ENCODE results near the gene ATG4D. TPM values are rescaled to one million over a fixed set of nuclear protein-coding genes. Genes with fewer than 3 reads are reported as not detected.

ATG4D gene
- total and polyA plus RNA-seq, 2 experiments from 2014 or later, result 15.1 to 55.5 TPM

- H3K4me2 ChIP-seq, result no peak overlapping the region
- no peaks in the 10 kb centered on the region for H4K20me1 ChIP-seq (replicated peaks; ENCODE audit: insufficient read depth)
- Mint-ChIP-seq H3K4me3 (no peak overlapping the region), H3K27me3 (ENCODE audit: insufficient read depth, low read depth, poor library complexity) (peaks cover 16% of the 10 kb centered on the region), H3K36me3 (ENCODE audit: low read depth) (no peaks in the 10 kb centered on the region; the same call in 2 of the 3 replicates), H3K4me1 (peaks cover 15% of the 10 kb centered on the region), H3K9me3 (no peaks in the 10 kb centered on the region; the same call in 2 of the 3 replicates), H3K27ac (no peak overlapping the region)
- no peak overlapping the region for H3K27ac ChIP-seq (ENCODE audit: low read depth)
- no peak for DNase-seq (ENCODE audit: low spot score)
- no peaks in the 10 kb centered on the region; the same call in 1 of the 2 replicates for H3K36me3 ChIP-seq (ENCODE audit: insufficient read depth)
- ATAC-seq, result no peak
- no peaks in the 10 kb centered on the region for H3K79me2 ChIP-seq (replicated peaks; ENCODE audit: insufficient read depth)
- 0 out of 2 replicates have a peak, but pooled peaks cover 11% of the 10 kb centered on the region for H3F3A ChIP-seq (replicated peaks; ENCODE audit: low read depth)
- H3K27me3 ChIP-seq (ENCODE audit: insufficient read depth), result peaks cover 24% of the 10 kb centered on the region
- no peak overlapping the region for H2AFZ ChIP-seq
- H3K9me2 ChIP-seq (ENCODE audit: insufficient read depth), result no peaks in the 10 kb centered on the region
- no peak overlapping the region for H3K4me3 ChIP-seq
- TF ChIP-seq POLR2AphosphoS5 (IDR thresholded peaks at IDR 0.05; ENCODE audit: low read depth) (no peak), STAT1 (IDR thresholded peaks at IDR 0.05; ENCODE audit: unreplicated experiment) (no peak), CREB1 (CRISPR knock-in tag; IDR thresholded peaks at IDR 0.05; ENCODE audit: low read depth) (no peak), ZNF331 (CRISPR knock-in tag; IDR thresholded peaks at IDR 0.05; ENCODE audit: low read depth) (no peak)
- TF ChIP-seq, protein P1, sequence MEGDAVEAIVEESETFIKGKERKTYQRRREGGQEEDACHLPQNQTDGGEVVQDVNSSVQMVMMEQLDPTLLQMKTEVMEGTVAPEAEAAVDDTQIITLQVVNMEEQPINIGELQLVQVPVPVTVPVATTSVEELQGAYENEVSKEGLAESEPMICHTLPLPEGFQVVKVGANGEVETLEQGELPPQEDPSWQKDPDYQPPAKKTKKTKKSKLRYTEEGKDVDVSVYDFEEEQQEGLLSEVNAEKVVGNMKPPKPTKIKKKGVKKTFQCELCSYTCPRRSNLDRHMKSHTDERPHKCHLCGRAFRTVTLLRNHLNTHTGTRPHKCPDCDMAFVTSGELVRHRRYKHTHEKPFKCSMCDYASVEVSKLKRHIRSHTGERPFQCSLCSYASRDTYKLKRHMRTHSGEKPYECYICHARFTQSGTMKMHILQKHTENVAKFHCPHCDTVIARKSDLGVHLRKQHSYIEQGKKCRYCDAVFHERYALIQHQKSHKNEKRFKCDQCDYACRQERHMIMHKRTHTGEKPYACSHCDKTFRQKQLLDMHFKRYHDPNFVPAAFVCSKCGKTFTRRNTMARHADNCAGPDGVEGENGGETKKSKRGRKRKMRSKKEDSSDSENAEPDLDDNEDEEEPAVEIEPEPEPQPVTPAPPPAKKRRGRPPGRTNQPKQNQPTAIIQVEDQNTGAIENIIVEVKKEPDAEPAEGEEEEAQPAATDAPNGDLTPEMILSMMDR (conservative IDR thresholded peaks at IDR 0.05; ENCODE audit: low read depth in 2 of 2), result no peak
- H3K4me1 ChIP-seq (ENCODE audit: insufficient read depth), result peaks cover 7% of the 10 kb centered on the region
Measured at GRCh38 chr19:10523135-10523636, 20.5 kb upstream of the ATG4D start.

DNA sequence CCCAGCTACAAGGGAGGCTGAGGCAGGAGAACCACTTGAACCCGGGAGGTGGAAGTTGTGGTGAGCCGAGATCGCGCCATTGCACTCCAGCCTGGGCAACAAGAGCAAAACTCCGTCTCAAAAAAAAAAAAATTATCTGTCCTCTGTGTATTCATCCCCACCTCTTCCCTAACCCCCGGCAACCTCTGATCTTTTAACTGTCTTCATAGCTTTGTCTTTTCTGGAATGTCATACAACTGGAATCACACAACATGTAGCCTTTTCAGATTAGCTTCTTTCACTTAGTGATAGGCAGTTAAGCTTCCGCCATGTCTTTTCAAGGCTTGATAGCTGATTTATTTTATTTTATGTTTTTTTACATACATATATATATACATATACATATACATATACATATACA lies 18.1 kb upstream of the ATG4D start:
- H3F3A ChIP-seq (replicated peaks; ENCODE audit: low read depth), result no peaks in the 10 kb centered on the region
- Mint-ChIP-seq H3K27ac (no peak overlapping the region), H3K27me3 (ENCODE audit: insufficient read depth, low read depth, poor library complexity) (peaks cover 4% of the 10 kb centered on the region), H3K9me3 (no peaks in the 10 kb centered on the region), H3K36me3 (ENCODE audit: low read depth) (no peaks in the 10 kb centered on the region), H3K4me3 (no peak overlapping the region), H3K4me1 (no peaks in the 10 kb centered on the region)
- no peaks in the 10 kb centered on the region for H3K79me2 ChIP-seq (replicated peaks; ENCODE audit: insufficient read depth)
- no peak overlapping the region for H3K4me3 ChIP-seq
- no peak overlapping the region for H3K27ac ChIP-seq (ENCODE audit: low read depth)
- no peak overlapping the region for H2AFZ ChIP-seq
- no peak for ATAC-seq
- no peaks in the 10 kb centered on the region for H3K27me3 ChIP-seq (ENCODE audit: insufficient read depth)
- no peaks in the 10 kb centered on the region; the same call in 1 of the 2 replicates for H3K36me3 ChIP-seq (ENCODE audit: insufficient read depth)
- H3K4me1 ChIP-seq (ENCODE audit: insufficient read depth), result no peaks in the 10 kb centered on the region
- no peak for DNase-seq (ENCODE audit: low spot score)
- H3K4me2 ChIP-seq, result no peak overlapping the region
- no peaks in the 10 kb centered on the region for H3K9me2 ChIP-seq (ENCODE audit: insufficient read depth)
- no peaks in the 10 kb centered on the region for H4K20me1 ChIP-seq (replicated peaks; ENCODE audit: insufficient read depth)
- TF ChIP-seq CREB1 (CRISPR knock-in tag; IDR thresholded peaks at IDR 0.05; ENCODE audit: low read depth) (no peak), POLR2AphosphoS5 (IDR thresholded peaks at IDR 0.05; ENCODE audit: low read depth) (no peak), STAT1 (IDR thresholded peaks at IDR 0.05; ENCODE audit: unreplicated experiment) (no peak), EZH2phosphoT487 (IDR thresholded peaks at IDR 0.05; ENCODE audit: unreplicated experiment) (no peak), JUNB (IDR thresholded peaks at IDR 0.05; ENCODE audit: unreplicated experiment) (no peak), REST (IDR thresholded peaks at IDR 0.05; ENCODE audit: unreplicated experiment) (no peak)
- TF ChIP-seq, protein P1 (conservative IDR thresholded peaks at IDR 0.05; ENCODE audit: low read depth in 2 of 2), result no peak

Measured in GM23338 (cell line).